IPS-20b (cell line): ENCODE results near the gene PPARD.
A peak's percentile ranks its signal among the peaks of the same experiment; 100 is the strongest.

Experiments used
- H3K27ac ChIP-seq: one replicate; pipeline ENCODE4 v1.5.1; 2013; ENCODE audit warnings: low read length
- H3K27me3 ChIP-seq: 2 replicates; pipeline ENCODE4 v1.6.1; 2013; ENCODE audit warnings: mild to moderate bottlenecking, low read length, inconsistent platforms; ENCODE audit not compliant: insufficient read depth
- H3K36me3 ChIP-seq: 2 replicates; pipeline ENCODE4 v1.6.1; 2013; ENCODE audit warnings: low read depth, mild to moderate bottlenecking, inconsistent platforms, low read length, moderate library complexity; ENCODE audit not compliant: insufficient read depth
- H3K4me1 ChIP-seq: 2 replicates; pipeline ENCODE4 v1.6.1; 2013; ENCODE audit warnings: mild to moderate bottlenecking, control low read depth, inconsistent platforms, low read length, moderate library complexity; ENCODE audit not compliant: insufficient read depth
- H3K4me3 ChIP-seq: 2 replicates; pipeline ENCODE4 v1.5.1; 2013; ENCODE audit warnings: mild to moderate bottlenecking, low read length, inconsistent platforms
- H3K9ac ChIP-seq: 2 replicates; pipeline ENCODE4 v1.6.1; 2013; ENCODE audit warnings: low read depth, mild to moderate bottlenecking, inconsistent platforms, low read length, moderate library complexity
- H3K9me3 ChIP-seq: 2 replicates; pipeline ENCODE4 v1.6.1; 2013; ENCODE audit warnings: mild to moderate bottlenecking, low read depth, low read length, inconsistent platforms; ENCODE audit not compliant: insufficient read depth

The PPARD gene

GRCh38 chr6:35392111-35392702, 49.8 kb downstream of the PPARD start:
- Histone ChIP-seq H3K27ac (no peak overlapping the region), H3K27me3 (no peaks in the 10 kb centered on the region), H3K9ac (no peak overlapping the region), H3K4me3 (no peak overlapping the region), H3K36me3 (no peaks in the 10 kb centered on the region), H3K4me1 (peaks cover 2% of the 10 kb centered on the region; the same call in 1 of the 2 replicates), H3K9me3 (no peaks in the 10 kb centered on the region)

GRCh38 chr6:35392773-35393672, 50.7 kb downstream of the PPARD start:
- no peaks in the 10 kb centered on the region for H3K9me3 ChIP-seq
- no peak overlapping the region for H3K4me3 ChIP-seq
- no peak overlapping the region for H3K27ac ChIP-seq
- no peak overlapping the region for H3K9ac ChIP-seq
- no peaks in the 10 kb centered on the region for H3K27me3 ChIP-seq
- peaks cover 10% of the 10 kb centered on the region for H3K4me1 ChIP-seq
- no peaks in the 10 kb centered on the region for H3K36me3 ChIP-seq

DNA sequence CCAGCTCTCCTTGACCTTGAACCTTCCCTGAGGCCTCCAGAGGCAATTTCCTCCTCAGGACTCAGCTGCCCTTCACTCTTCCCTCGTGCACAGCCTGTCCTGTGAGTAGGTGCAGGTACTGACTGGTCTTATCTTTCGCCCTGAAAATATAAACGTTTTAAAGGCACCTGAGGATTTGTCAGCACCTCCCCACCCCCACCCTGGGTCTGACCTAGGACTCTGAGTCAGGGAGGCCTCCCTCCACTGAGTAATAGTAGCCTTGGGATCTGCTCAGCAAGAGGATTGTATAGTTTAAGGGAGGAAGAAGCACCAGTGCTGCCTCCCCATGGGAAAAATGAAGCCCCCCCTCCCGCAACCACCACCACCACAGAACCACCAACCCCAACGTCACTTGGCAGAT, 54.6 kb downstream of the PPARD start:
- no peaks in the 10 kb centered on the region for H3K36me3 ChIP-seq
- no peaks in the 10 kb centered on the region for H3K27me3 ChIP-seq
- H3K4me1 ChIP-seq, result peaks cover 11% of the 10 kb centered on the region
- no peak overlapping the region for H3K27ac ChIP-seq
- no peak overlapping the region for H3K9ac ChIP-seq
- no peak overlapping the region for H3K4me3 ChIP-seq
- H3K9me3 ChIP-seq, result no peaks in the 10 kb centered on the region

GRCh38 chr6:35397806-35398418, 55.6 kb downstream of the PPARD start:
- Histone ChIP-seq H3K36me3 (no peaks in the 10 kb centered on the region), H3K27ac (no peak overlapping the region), H3K4me1 (peaks cover 11% of the 10 kb centered on the region), H3K27me3 (no peaks in the 10 kb centered on the region), H3K4me3 (no peak overlapping the region), H3K9me3 (no peaks in the 10 kb centered on the region), H3K9ac (peak overlapping the region; percentile 20; the same call in 1 of the 2 replicates)

GRCh38 chr6:35398526-35398925, 56.2 kb downstream of the PPARD start:
- H3K4me1 ChIP-seq, result peaks cover 11% of the 10 kb centered on the region
- H3K27ac ChIP-seq, result no peak overlapping the region
- H3K4me3 ChIP-seq, result no peak overlapping the region
- H3K9me3 ChIP-seq, result no peaks in the 10 kb centered on the region
- no peaks in the 10 kb centered on the region for H3K27me3 ChIP-seq
- no peaks in the 10 kb centered on the region for H3K36me3 ChIP-seq
- no peak overlapping the region for H3K9ac ChIP-seq

GRCh38 chr6:35400111-35400510, 57.8 kb downstream of the PPARD start:
- no peaks in the 10 kb centered on the region for H3K27me3 ChIP-seq
- no peaks in the 10 kb centered on the region for H3K36me3 ChIP-seq
- H3K4me1 ChIP-seq, result peaks cover 11% of the 10 kb centered on the region
- no peak overlapping the region for H3K4me3 ChIP-seq
- no peak overlapping the region for H3K9ac ChIP-seq
- H3K27ac ChIP-seq, result no peak overlapping the region
- no peaks in the 10 kb centered on the region for H3K9me3 ChIP-seq

- Histone ChIP-seq H3K4me3 (no peak overlapping the region), H3K27ac (no peak overlapping the region), H3K9ac (no peak overlapping the region), H3K9me3 (no peaks in the 10 kb centered on the region), H3K27me3 (no peaks in the 10 kb centered on the region), H3K36me3 (no peaks in the 10 kb centered on the region), H3K4me1 (peaks cover 11% of the 10 kb centered on the region)
Measured at GRCh38 chr6:35400901-35401311, 58.5 kb downstream of the PPARD start.

- no peak overlapping the region for H3K4me3 ChIP-seq
- H3K27ac ChIP-seq, result no peak overlapping the region
- H3K36me3 ChIP-seq, result no peaks in the 10 kb centered on the region
- no peaks in the 10 kb centered on the region for H3K9me3 ChIP-seq
- H3K27me3 ChIP-seq, result no peaks in the 10 kb centered on the region
- no peak overlapping the region for H3K9ac ChIP-seq
- H3K4me1 ChIP-seq, result peaks cover 11% of the 10 kb centered on the region
Measured at GRCh38 chr6:35401514-35401913, 59.2 kb downstream of the PPARD start.

GRCh38 chr6:35402136-35402855, 59.9 kb downstream of the PPARD start:
- Histone ChIP-seq H3K36me3 (no peaks in the 10 kb centered on the region), H3K9ac (no peak overlapping the region), H3K27me3 (no peaks in the 10 kb centered on the region), H3K9me3 (no peaks in the 10 kb centered on the region), H3K27ac (no peak overlapping the region), H3K4me3 (no peak overlapping the region), H3K4me1 (peaks cover 8% of the 10 kb centered on the region)

DNA sequence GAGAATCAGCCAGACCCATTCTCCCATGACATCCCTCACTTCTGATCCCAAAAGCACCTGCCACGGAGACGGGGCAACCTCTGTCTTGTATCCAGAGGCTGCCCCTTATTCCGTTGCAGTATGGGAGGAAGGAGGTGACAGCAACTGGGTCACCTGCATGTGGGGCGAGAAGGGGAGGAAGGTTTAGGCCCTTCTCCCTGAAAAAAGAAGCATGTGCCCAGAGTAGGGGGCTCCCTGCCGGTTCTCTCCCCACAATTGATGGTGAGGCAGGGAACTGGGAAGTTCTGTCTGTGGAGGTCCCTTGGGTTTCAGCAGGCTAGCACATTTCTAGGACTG, 60.5 kb downstream of the PPARD start:
- Histone ChIP-seq H3K4me1 (peaks cover 3% of the 10 kb centered on the region), H3K9me3 (no peaks in the 10 kb centered on the region), H3K4me3 (no peak overlapping the region), H3K36me3 (no peaks in the 10 kb centered on the region), H3K27me3 (no peaks in the 10 kb centered on the region), H3K9ac (no peak overlapping the region), H3K27ac (no peak overlapping the region)

GRCh38 chr6:35403544-35404442, 61.4 kb downstream of the PPARD start:
- no peak overlapping the region for H3K9ac ChIP-seq
- H3K4me1 ChIP-seq, result no peaks in the 10 kb centered on the region
- H3K4me3 ChIP-seq, result no peak overlapping the region
- no peak overlapping the region for H3K27ac ChIP-seq
- H3K36me3 ChIP-seq, result no peaks in the 10 kb centered on the region
- H3K27me3 ChIP-seq, result no peaks in the 10 kb centered on the region
- no peaks in the 10 kb centered on the region for H3K9me3 ChIP-seq
